ENCODE measurements around the gene SLC9A3.

- TF ChIP-seq CTCF (IDR thresholded peaks at IDR 0.05) (no peak), POLR2A (IDR thresholded peaks at IDR 0.05) (no peak)
Observed at GRCh38 chr5:531749-532315, 7.6 kb upstream of the SLC9A3 start.
